A673 (cell line): ENCODE data around the gene VCPKMT. TPM values are rescaled to one million over a fixed set of nuclear protein-coding genes. Genes with fewer than 3 reads are reported as not detected.
A peak's percentile ranks its signal among the peaks of the same experiment; 100 is the strongest.

Source experiments
- BruUV-seq: library from RNA; stranded (reverse); fragments of 400-500 nt; replicated peaks from 2 replicates; lab custom pipeline; 2021; lab: Mats Ljungman, UMichigan
- CTCF ChIA-PET: fragments of 300-600 bp; sonication (Branson Sonifier 250); formaldehyde crosslinking; loops from one replicate; lab custom pipeline; 2022; ENCODE audit warnings: antibody characterized with exemption; lab: Charles Lee
- POLR2A ChIA-PET: fragments of 300-600 bp; sonication (Branson Sonifier 250); formaldehyde crosslinking; loops from one replicate; lab custom pipeline; 2022; ENCODE audit warnings: antibody characterized with exemption; ENCODE audit not compliant: low non-redundant PET; lab: Charles Lee
- DNase-seq: peaks from one replicate; pipeline ENCODE4 v3.0.0-alpha.2; 2015; ENCODE audit warnings: low spot score
- H3K27ac ChIP-seq: fragments of 200-600 bp; sonication (generic); 2 replicates; pipeline ENCODE4 v1.5.1; 2016; ENCODE audit warnings: mixed run types, low read depth, mild to moderate bottlenecking, mixed read lengths, antibody characterized with exemption, low read length; ENCODE audit not compliant: poor library complexity, severe bottlenecking
- H3K27me3 ChIP-seq: fragments of 200-600 bp; sonication (generic); replicated peaks from 2 replicates; pipeline ENCODE4 v1.6.1; 2017; ENCODE audit warnings: mixed run types, low read depth, mild to moderate bottlenecking, mixed read lengths, antibody characterized with exemption, low read length; ENCODE audit not compliant: insufficient read depth, poor library complexity
- H3K36me3 ChIP-seq: fragments of 200-600 bp; sonication (generic); 2 replicates; pipeline ENCODE4 v1.6.1; 2016; ENCODE audit warnings: mixed run types, mild to moderate bottlenecking, mixed read lengths, antibody characterized with exemption, low read length; ENCODE audit not compliant: insufficient read depth, poor library complexity, severe bottlenecking
- H3K4me1 ChIP-seq: fragments of 200-600 bp; sonication (generic); 2 replicates; pipeline ENCODE4 v1.6.1; 2017; ENCODE audit warnings: mixed run types, mild to moderate bottlenecking, mixed read lengths, antibody characterized with exemption, low read length; ENCODE audit not compliant: insufficient read depth, poor library complexity, severe bottlenecking
- H3K4me3 ChIP-seq: fragments of 200-600 bp; sonication (generic); 2 replicates; pipeline ENCODE4 v1.5.1; 2016; ENCODE audit warnings: low read depth, mixed run types, mild to moderate bottlenecking, mixed read lengths, low read length; ENCODE audit not compliant: poor library complexity, severe bottlenecking
- H3K9me3 ChIP-seq: fragments of 200-600 bp; sonication (generic); 2 replicates; pipeline ENCODE4 v1.6.1; 2016; ENCODE audit warnings: mixed run types, low read depth, mild to moderate bottlenecking, mixed read lengths, antibody characterized with exemption, low read length; ENCODE audit not compliant: poor library complexity, severe bottlenecking
- EZH2 ChIP-seq: fragments of 200-600 bp; sonication (generic); IDR thresholded peaks from 2 replicates; pipeline ENCODE4 v1.6.1; 2017; ENCODE audit warnings: borderline replicate concordance, low read depth, mild to moderate bottlenecking, mixed read lengths, antibody characterized with exemption, low read length; ENCODE audit not compliant: poor library complexity, severe bottlenecking
- intact Hi-C: fragments of 100-400 bp; cut with micrococcal nuclease; formaldehyde crosslinking; loops from one replicate; pipeline ENCODE4 v1.10.0; 2022; ENCODE audit not compliant: unreplicated experiment
- total RNA-seq: library from RNA; stranded (reverse); gene quantifications from 2 replicates; pipeline ENCODE4 v1.2.3, GENCODE V29; 2021
- TF ChIP-seq, protein P1 (sequence below): fragments of 300-800, 200-600 bp; sonication (generic); conservative IDR thresholded peaks from 2 replicates; pipeline ENCODE4 v1.5.1; 2017; ENCODE audit warnings: low read depth, mild to moderate bottlenecking, antibody characterized with exemption, low read length, moderate library complexity, mixed read lengths

The VCPKMT gene
- total RNA-seq, 1 experiment from 2014 or later: 14.3 TPM

DNA sequence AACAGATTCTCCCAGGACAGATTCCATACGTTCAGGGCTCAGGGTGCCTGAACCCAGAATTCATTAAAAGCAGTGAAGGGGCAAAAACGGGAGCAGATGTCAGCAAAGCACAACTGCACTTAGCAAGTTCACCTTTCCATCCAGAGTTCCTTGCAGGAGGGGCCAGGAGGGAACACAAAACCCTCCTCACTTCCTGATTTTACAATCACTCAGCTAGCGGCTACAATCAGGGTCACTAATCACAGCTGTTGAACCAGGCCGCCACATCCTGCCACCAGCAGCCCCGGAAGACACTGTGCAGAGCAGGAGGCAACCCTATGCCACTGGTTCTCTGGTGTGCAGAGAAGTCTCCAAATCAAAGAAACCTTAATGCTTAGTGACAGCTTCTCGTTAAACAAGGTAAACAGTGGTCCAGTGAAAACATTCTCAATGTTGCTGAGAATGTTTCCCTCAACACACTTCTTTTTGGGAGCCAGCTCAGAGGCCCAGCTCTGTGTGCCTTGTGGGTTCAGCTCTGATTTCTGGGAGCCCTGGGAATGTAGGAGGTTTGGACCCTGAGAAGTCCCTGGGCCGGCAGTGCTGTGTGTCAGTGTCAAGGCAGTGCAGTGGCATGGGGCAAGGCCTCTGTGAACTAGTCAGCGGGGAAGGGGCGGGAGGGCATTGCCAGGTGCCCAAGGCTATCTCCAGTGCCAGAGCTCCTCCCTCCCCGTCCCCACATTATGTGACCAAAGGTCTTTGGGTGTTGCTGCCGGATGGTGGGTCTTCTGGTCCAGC is 54.5 kb downstream of the VCPKMT start:
- Histone ChIP-seq H3K9me3 (no peaks in the 10 kb centered on the region), H3K36me3 (no peaks in the 10 kb centered on the region), H3K4me3 (no peak overlapping the region), H3K27me3 (no peaks in the 10 kb centered on the region), H3K27ac (peak overlapping the region; percentile 93), H3K4me1 (peaks cover 42% of the 10 kb centered on the region)
- intact Hi-C loops: loop anchor here (1.0 to 5.0 kb wide), 4 partner anchors 116 to 470 kb away; partner anchors contain the start of gene MAP4K5
- POLR2A ChIA-PET: no interaction called here
- CTCF ChIA-PET: interaction anchor here (0.6 to 2.3 kb wide), 4 partner anchors 16 to 200 kb away, joined by 3 to 12 read pairs (median 3); no protein-coding TSS in a partner anchor
- peak; percentile 54 for DNase-seq
- BruUV-seq: no TSS peak
- TF ChIP-seq, protein P1, sequence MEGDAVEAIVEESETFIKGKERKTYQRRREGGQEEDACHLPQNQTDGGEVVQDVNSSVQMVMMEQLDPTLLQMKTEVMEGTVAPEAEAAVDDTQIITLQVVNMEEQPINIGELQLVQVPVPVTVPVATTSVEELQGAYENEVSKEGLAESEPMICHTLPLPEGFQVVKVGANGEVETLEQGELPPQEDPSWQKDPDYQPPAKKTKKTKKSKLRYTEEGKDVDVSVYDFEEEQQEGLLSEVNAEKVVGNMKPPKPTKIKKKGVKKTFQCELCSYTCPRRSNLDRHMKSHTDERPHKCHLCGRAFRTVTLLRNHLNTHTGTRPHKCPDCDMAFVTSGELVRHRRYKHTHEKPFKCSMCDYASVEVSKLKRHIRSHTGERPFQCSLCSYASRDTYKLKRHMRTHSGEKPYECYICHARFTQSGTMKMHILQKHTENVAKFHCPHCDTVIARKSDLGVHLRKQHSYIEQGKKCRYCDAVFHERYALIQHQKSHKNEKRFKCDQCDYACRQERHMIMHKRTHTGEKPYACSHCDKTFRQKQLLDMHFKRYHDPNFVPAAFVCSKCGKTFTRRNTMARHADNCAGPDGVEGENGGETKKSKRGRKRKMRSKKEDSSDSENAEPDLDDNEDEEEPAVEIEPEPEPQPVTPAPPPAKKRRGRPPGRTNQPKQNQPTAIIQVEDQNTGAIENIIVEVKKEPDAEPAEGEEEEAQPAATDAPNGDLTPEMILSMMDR: no peak
- no peak for TF ChIP-seq EZH2

DNA sequence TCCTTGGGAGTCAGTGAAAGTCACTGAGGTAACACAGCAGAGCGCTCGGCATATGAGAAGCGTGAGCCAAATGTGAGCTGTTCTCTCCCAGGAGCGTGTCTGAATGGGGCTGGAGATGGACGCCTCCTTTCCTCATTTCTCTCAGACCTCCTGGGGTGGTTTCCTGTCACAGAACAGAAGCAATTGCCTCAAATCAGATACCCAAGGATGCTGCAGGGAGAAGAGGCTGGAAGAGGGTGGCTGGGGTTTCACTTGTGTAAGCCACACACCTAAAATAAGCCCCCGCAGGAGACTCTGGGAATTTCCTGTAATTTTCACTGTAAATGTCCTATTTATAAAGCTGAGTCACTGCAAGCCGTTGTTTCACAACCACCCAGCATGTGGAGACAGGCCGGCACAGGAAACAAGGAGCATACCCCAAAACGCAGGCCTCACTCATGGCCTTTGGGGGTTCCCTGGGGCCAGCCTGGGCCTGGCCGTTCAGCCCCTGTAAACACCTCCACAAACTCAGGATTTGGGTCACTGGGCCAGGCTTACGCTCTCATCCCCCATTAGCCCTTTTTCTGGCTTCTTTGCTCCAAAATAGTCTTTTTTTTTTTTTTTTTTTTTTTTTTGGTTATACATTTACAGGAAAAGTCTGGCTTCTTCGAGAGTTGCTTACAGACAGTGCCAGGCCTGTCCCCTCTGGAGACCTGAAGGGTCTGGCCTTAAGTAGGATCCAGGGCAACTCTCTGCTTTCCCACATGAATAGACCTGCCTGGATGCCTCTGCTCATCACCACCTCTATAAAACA is 55.3 kb downstream of the VCPKMT start:
- no peaks in the 10 kb centered on the region for H3K9me3 ChIP-seq
- H3K27me3 ChIP-seq: no peaks in the 10 kb centered on the region
- CTCF ChIA-PET: interaction anchor here (0.6 to 2.3 kb wide), 2 partner anchors 120 to 199 kb away, joined by 3 to 12 read pairs; no protein-coding TSS in a partner anchor
- POLR2A ChIA-PET: no interaction called here
- no peak overlapping the region for H3K4me3 ChIP-seq
- intact Hi-C loops: loop anchor here (1.0 to 5.0 kb wide), 3 partner anchors 115 to 471 kb away; partner anchors contain the start of gene MAP4K5
- DNase-seq: peak; percentile 97
- TF ChIP-seq, protein P1: 0 out of 2 replicates have a peak, but pooled peaks have one; percentile 13
- TF ChIP-seq EZH2: no peak
- H3K27ac ChIP-seq: peak overlapping the region; percentile 93
- no peaks in the 10 kb centered on the region for H3K36me3 ChIP-seq
- TSS peak; percentile 97 for BruUV-seq
- peaks cover 42% of the 10 kb centered on the region for H3K4me1 ChIP-seq
